HG03095 (cell line): ENCODE results near the gene MCM5.
"Not testable (repeated sequence)": the region's sequence is repeated elsewhere in the genome, so short reads cannot be mapped to it uniquely, and the experiment has no call there.

ENCODE experiments used
- ATAC-seq: cut with Tn5 transposase; IDR thresholded peaks from one replicate; pipeline ENCODE4 v1.9.1; 2021; ENCODE audit warnings: moderate library complexity; ENCODE audit not compliant: unreplicated experiment

The MCM5 gene

GRCh38 chr22:35431483-35432227 is 31.7 kb downstream of the MCM5 start:
- no peak for ATAC-seq

DNA sequence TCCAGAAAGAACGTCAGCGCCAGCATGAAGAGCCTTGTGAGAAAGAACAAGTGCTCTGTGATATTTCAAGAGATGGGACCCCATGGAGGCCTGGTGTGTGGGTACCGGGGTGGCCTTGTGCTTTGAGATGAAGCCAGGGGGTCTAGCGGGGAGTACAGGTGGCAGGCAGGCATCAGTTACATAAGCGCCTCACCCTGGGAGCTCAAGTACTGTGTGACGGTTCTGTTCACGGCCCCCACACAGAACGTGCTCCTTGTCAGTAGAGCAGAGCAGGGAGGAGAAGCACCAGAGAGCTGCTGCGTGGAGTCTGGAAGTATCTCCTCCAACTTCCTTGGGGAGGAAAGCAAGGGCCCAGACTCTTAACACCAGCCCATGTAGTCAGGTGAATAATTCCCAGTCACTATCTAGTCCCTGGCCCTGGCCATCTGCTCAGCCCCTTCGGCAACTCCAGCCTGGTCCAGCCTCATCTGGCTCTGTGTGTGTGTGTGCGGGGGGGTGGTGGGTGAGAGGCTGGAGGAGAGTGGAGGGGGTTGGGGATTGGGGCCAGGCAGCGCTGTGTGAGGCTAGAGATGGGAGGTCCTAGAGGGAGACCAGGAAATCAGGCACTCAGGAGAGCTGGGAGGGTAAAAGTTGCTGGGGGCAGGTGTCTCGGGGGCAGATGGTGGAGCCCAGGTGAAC is 32.4 kb downstream of the MCM5 start:
- ATAC-seq, result no peak

DNA sequence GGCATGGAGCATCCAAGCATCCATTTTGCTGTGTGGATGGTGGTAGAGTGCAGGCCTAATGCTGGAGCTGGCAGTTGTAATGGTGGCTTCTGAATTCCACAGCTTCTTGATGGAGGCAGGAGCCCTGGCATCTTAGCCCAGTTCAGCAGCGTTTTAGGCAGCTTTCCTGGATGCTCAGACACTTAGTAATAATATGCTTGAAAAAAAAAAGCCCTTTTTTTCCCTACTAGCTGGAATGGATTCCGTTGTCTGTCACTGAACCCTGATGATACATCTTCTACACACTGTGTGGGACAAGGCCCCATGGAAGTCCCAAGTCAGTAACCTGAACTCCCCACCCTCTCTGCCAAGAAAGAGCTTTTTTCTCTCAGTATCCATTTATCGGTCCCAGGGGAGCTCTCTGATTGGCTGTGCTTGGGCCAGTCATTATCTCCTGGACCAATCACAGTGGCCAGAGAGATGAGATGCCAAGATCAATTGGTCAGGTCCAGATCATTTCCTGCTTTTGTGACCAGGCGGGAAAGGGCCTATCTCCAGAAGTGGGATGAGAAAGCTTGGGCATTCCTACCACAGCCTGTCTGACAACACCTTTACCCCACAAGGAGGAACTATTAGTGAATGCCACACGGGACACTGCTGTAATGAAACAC is 34.2 kb downstream of the MCM5 start:
- ATAC-seq, result no peak

DNA sequence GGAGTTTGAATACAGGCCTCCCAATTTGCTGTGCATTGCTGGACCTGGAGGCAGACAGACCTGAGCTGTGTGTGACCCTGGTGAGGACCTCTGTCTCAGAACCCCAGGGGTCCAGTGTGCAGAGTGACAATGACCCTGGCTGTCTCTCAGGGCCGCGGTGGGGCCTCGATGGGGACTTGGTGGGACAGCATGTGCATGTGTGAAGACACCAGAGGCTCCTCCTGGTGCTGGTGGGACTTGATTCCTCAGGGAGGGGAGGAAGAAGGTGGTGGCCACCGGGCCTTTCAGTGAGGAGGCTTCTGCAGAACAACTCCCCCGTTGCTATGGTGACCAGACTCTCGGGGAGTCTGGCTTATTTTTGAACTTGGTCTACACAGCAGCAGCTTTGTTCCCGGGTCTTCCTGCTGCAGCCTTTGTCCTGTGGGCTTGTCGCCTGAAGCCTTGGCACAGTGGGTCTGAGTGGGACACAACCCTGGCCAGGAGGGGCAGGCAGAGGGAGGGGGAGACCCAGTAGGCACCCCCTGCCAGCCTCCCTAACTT is 35.3 kb downstream of the MCM5 start:
- no peak for ATAC-seq

DNA sequence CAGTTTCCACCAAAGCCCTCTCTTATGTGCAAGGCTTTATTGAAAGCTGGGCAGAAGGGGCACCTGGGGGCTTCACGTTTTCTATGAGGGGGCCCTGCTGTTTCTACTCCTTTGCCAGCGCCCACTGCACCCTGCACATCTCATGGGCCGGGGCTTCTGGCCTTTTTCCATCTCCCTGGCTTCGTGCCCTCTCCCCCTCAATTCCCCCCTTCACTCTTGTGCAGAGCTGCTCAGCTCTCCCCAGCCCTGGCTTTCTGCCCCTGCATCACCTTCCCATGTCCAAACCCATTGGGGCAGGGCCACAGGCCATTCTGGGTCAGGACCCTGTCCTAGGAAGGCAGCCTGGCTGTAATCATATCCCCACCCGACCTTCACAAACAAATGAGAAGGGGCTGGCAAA is 36.5 kb downstream of the MCM5 start:
- no peak for ATAC-seq

DNA sequence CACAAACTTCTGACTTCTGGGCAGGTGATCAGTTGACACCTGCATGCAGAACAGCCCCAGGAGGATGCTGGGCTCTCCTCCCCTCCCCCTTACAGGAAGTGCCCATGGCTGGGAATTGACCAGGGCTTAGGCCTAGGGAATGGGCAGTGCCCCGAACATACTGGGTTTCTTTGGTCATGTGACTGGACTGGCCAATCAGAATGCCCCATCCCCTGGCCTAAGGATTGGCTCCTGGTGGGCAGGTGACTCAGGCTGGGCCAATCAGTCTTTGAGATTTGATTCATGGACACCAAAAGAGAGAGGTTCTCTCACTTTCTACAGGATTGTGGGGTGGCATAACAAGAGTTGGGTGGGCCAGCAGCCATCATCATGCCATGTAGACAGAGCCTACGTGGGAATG is 37.1 kb downstream of the MCM5 start:
- ATAC-seq, result no peak

GRCh38 chr22:35438673-35439364 is 38.9 kb downstream of the MCM5 start:
- not testable (repeated sequence) for ATAC-seq

GRCh38 chr22:35439365-35439717 is 39.4 kb downstream of the MCM5 start:
- no peak for ATAC-seq

GRCh38 chr22:35440129-35440528 is 40.2 kb downstream of the MCM5 start:
- no peak for ATAC-seq

DNA sequence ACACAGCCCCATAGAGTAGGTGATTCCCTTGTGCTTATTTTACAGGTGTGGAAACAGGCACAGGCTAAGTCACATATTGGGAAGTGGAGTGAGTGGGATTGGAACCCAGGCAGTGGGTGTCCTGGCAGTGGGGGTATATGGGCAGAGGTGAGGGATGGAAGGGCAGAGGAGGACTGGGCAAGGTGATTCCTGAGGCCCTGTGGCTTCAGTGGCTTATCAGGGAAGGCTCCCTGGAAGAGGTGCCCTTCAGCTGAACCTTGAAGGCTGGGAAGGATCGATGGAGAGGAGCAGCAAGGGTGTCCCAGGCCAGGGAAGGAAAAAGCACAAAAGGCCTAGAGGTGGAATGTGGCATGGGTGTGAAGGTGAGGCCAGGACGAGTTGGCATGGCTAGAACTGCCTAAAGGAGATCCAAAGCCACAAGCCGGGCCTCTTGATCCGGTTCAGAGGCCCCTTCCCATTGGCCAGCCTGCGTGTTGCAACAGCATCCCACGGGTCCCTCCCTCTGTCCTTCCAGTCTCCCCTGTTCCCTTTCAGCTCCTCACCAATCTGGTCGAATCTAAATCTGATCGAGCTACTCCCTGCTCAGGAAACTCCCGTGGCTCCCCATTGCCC is 41.7 kb downstream of the MCM5 start:
- ATAC-seq, result no peak

DNA sequence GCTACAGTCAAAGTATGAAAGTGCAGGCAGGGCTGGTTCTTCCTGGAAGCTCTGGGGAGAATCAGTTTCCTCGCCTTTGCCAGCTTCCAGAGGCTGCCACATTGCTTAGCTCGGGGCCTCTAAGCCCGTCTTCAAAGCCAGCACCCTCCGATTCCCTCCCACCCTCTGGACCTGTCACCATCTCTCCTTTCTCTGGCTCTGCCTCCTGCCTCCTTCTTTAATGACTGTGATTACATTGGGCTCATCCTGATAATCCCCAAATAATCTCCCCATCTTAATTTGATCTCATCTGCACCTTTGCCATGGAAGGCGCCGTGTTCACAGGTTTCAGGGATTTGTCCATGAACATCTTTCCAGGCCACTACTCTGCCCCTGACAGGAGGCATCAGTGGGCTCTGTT is 42.5 kb downstream of the MCM5 start:
- ATAC-seq, result no peak

GRCh38 chr22:35443338-35443737 is 43.4 kb downstream of the MCM5 start:
- no peak for ATAC-seq

- ATAC-seq, result no peak
Observed at GRCh38 chr22:35443790-35444684, 44.1 kb downstream of the MCM5 start.

GRCh38 chr22:35444685-35445399 is 44.9 kb downstream of the MCM5 start:
- no peak for ATAC-seq

DNA sequence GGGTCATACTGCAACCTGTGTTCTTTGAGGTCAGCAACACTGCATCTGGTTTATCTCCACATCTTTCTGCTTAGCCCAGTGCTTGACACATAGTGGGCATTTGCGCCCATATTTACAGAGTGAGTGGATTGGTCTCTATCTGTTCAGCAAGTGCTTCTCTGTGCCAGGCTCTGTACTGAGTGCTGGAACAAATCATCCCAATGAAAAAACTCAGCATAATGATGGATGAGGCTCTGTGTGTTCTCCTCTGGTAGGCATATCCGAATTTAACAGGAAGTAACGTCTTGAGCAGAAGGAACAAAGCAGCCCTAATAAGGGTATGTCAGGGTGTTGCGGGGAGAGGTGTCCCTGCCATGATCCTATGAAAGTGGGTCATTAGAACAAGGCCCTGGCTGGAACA is 46.0 kb downstream of the MCM5 start:
- ATAC-seq, result no peak

- no peak for ATAC-seq
Observed at GRCh38 chr22:35446365-35446764, 46.4 kb downstream of the MCM5 start.

DNA sequence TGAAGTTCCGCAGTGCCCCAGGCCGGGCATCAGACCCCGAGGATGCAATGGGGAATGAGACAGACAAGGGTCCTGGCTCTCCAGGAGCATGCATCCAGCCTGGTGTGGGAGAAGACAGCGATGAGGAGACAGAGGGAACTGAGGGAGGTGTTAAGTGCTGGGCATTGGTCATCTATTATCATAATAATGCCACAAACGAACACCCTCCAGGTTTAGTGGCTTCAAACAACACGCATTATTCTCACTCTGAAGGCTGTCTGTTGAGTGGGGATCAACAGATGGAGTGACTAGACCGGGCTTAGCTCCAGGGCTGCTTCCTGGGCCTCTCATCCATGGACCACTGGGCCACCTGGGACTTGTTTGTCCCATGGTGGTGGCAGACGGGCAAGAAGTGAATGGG is 48.6 kb downstream of the MCM5 start:
- ATAC-seq, result no peak

DNA sequence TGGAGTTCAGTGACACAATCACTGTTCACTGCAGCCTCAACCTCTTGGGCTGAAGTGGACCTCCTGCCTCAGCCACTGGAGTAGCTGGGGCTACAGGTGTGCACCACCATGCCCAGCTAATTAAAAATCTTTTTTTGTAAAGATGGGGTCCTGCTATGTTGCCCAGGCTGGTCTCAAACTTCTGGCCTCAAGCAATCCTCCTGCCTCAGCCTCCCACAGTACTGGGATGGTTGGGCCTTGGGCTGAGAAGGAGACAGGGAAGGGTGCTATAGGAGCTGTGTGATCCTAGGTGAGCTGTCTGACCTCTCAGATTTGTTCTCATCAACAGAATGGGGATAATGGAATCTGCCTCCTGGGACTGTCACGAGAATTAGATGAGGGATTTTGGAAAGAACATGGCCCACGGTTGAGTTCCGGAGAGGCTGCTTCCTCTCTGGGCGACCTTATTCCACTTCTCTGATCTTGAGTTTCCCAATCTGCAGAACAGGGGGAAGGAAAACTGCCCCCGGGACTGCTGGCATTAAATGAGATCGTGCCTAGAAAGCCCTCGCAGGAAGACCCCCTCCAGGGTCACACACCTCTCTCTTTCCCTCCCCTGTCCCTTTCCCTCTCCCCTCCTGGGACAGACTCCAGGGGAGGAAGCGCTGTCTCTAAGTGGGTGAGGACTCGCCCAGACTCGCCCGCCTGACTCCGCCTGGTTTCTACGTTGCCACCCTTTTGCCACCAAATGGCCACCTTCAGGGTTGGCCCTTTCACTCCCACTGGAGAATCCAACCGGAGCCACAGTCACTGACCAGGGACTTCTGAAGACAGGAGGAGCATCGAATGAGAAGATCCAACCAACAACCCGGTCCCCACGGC is 50.1 kb downstream of the MCM5 start:
- no peak for ATAC-seq
